Measurements from ENCODE around the gene CTCF.

Gene CTCF

GRCh38 chr16:67608364-67608763, 46.0 kb downstream of the CTCF start:
- no peak for FAIRE-seq

- FAIRE-seq: no peak
Measured at GRCh38 chr16:67613808-67614207, 51.5 kb downstream of the CTCF start.

- FAIRE-seq: no peak
Measured at GRCh38 chr16:67628216-67628615, 65.9 kb downstream of the CTCF start.

- FAIRE-seq: no peak
Measured at GRCh38 chr16:67632415-67633172, 70.3 kb downstream of the CTCF start.

- no peak for FAIRE-seq
Measured at GRCh38 chr16:67636713-67637112, 74.4 kb downstream of the CTCF start.

- no peak for FAIRE-seq
Measured at GRCh38 chr16:67637625-67638024, 75.3 kb downstream of the CTCF start.

GRCh38 chr16:67641779-67642708, 79.7 kb downstream of the CTCF start:
- FAIRE-seq: no peak

GRCh38 chr16:67644038-67644437, 81.7 kb downstream of the CTCF start:
- FAIRE-seq: no peak

GRCh38 chr16:67645397-67646121, 83.2 kb downstream of the CTCF start:
- no peak for FAIRE-seq

- FAIRE-seq: no peak
Measured at GRCh38 chr16:67647111-67647651, 84.9 kb downstream of the CTCF start.

GRCh38 chr16:67647681-67648080, 85.4 kb downstream of the CTCF start:
- FAIRE-seq: no peak

- no peak for FAIRE-seq
Measured at GRCh38 chr16:67648088-67648763, 85.9 kb downstream of the CTCF start.

GRCh38 chr16:67648764-67649407, 86.6 kb downstream of the CTCF start:
- no peak for FAIRE-seq

- FAIRE-seq: no peak
Measured at GRCh38 chr16:67649494-67649931, 87.2 kb downstream of the CTCF start.

- FAIRE-seq: no peak
Measured at GRCh38 chr16:67650023-67650422, 87.7 kb downstream of the CTCF start.

GRCh38 chr16:67651039-67651438, 88.7 kb downstream of the CTCF start:
- no peak for FAIRE-seq

GRCh38 chr16:67651847-67652246, 89.5 kb downstream of the CTCF start:
- FAIRE-seq: no peak

GRCh38 chr16:67652578-67653127, 90.3 kb downstream of the CTCF start:
- FAIRE-seq: no peak

- FAIRE-seq: no peak
Measured at GRCh38 chr16:67653128-67653788, 90.9 kb downstream of the CTCF start.

GRCh38 chr16:67653789-67654402, 91.6 kb downstream of the CTCF start:
- no peak for FAIRE-seq

Measured in endometrium (tissue), 2 donors.